Liver (tissue), 9 donors: ENCODE data around the gene ANXA7. TPM values are rescaled to one million over a fixed set of nuclear protein-coding genes. Genes with fewer than 3 reads are reported as not detected.
"Not testable (repeated sequence)": the region's sequence is repeated elsewhere in the genome, so short reads cannot be mapped to it uniquely, and the experiment has no call there.

Experiments used
- DNase-seq: peaks from one replicate; pipeline ENCODE4 v3.0.0-alpha.2; 2017; ENCODE audit warnings: low spot score
- H3K27ac ChIP-seq, 2 donors: one replicate each; pipeline ENCODE4 v1.7.0; 2013; ENCODE audit warnings: inconsistent platforms in 2 of 2, low read length in 2 of 2, control low read depth in 1 of 2, low read depth in 1 of 2, mild to moderate bottlenecking in 1 of 2
- H3K27me3 ChIP-seq, 4 donors: one replicate each; pipeline versions ENCODE4 v1.6.1 to v1.7.0; 2013; ENCODE audit warnings: low read length in 3 of 4, inconsistent platforms in 1 of 4, mild to moderate bottlenecking in 1 of 4, moderate library complexity in 1 of 4; ENCODE audit not compliant: control insufficient read depth in 4 of 4, insufficient read depth in 4 of 4
- H3K36me3 ChIP-seq, 4 donors: one replicate each; pipeline versions ENCODE4 v1.6.1 to v1.7.0; 2013; ENCODE audit warnings: low read length in 3 of 4, mild to moderate bottlenecking in 3 of 4, low read depth in 1 of 4, moderate library complexity in 1 of 4; ENCODE audit not compliant: control insufficient read depth in 4 of 4, insufficient read depth in 3 of 4
- H3K4me1 ChIP-seq, 4 donors: one replicate each; pipeline versions ENCODE4 v1.6.1 to v1.7.0; 2013; ENCODE audit warnings: low read length in 3 of 4, mild to moderate bottlenecking in 3 of 4, moderate library complexity in 1 of 4; ENCODE audit not compliant: control insufficient read depth in 4 of 4, insufficient read depth in 4 of 4
- H3K4me3 ChIP-seq, 3 donors: one replicate each; pipeline versions ENCODE4 v1.6.1 to v1.7.0; 2013; ENCODE audit warnings: low read length in 3 of 3, control low read depth in 1 of 3, low read depth in 1 of 3, mild to moderate bottlenecking in 1 of 3
- H3K9ac ChIP-seq, 2 donors: one replicate each; pipeline ENCODE4 v1.7.0; 2013; ENCODE audit warnings: low read length in 2 of 2, mild to moderate bottlenecking in 2 of 2, moderate library complexity in 2 of 2, control low read depth in 1 of 2, low read depth in 1 of 2
- H3K9me3 ChIP-seq, 4 donors: one replicate each; pipeline versions ENCODE4 v1.6.1 to v1.7.0; 2013; ENCODE audit warnings: low read length in 3 of 4; ENCODE audit not compliant: control insufficient read depth in 4 of 4
- CTCF ChIP-seq: fragments of 150-350 bp; IDR thresholded peaks from 2 replicates; pipeline ENCODE4 v1.5.1; 2017; ENCODE audit warnings: improper control_type of control experiment, low read depth, low read length; ENCODE audit not compliant: missing input control
- EGR1 ChIP-seq, 2 donors: IDR thresholded peaks; 2 replicates each; pipeline ENCODE4 v1.6.1; 2016 to 2018; ENCODE audit warnings: antibody characterized with exemption in 2 of 2, low read depth in 2 of 2
- FOXA1 ChIP-seq: IDR thresholded peaks from 2 replicates; pipeline ENCODE4 v1.6.1; 2016; ENCODE audit warnings: antibody characterized with exemption
- FOXA2 ChIP-seq: IDR thresholded peaks from 2 replicates; pipeline ENCODE4 v1.6.1; 2016; ENCODE audit warnings: antibody characterized with exemption
- GABPA ChIP-seq, 2 donors: IDR thresholded peaks in 1 of 2; conservative IDR thresholded peaks in 1 of 2; 2 replicates each; pipeline ENCODE4 v1.6.1; 2016; ENCODE audit warnings: antibody characterized with exemption in 2 of 2, mild to moderate bottlenecking in 1 of 2, moderate library complexity in 1 of 2
- HNF4A ChIP-seq, 2 donors: conservative IDR thresholded peaks; 2 replicates each; pipeline ENCODE4 v1.6.1; 2016; ENCODE audit warnings: antibody characterized with exemption in 2 of 2, mild to moderate bottlenecking in 2 of 2
- JUND ChIP-seq, 2 donors: IDR thresholded peaks; 2 replicates each; pipeline ENCODE4 v1.6.1; 2016; ENCODE audit warnings: antibody characterized with exemption in 2 of 2
- MAX ChIP-seq: IDR thresholded peaks from 2 replicates; pipeline ENCODE4 v1.6.1; 2016; ENCODE audit warnings: antibody characterized with exemption
- NR2F2 ChIP-seq: IDR thresholded peaks from 2 replicates; pipeline ENCODE4 v1.6.1; 2016; ENCODE audit warnings: antibody characterized with exemption
- TAF1 ChIP-seq: conservative IDR thresholded peaks from 2 replicates; pipeline ENCODE4 v1.6.1; 2016; ENCODE audit warnings: antibody characterized with exemption, mild to moderate bottlenecking
- ZBTB33 ChIP-seq: IDR thresholded peaks from 2 replicates; pipeline ENCODE4 v1.6.1; 2016; ENCODE audit warnings: antibody characterized with exemption
- WGBS: extraction: QIAGEN DNeasy Blood & Tissue Kit; methylation state at CpG from one replicate; pipeline ENCODE4 v1.1.7; 2013; 5-methylcytosine and 5-hydroxymethylcytosine counted together
- polyA plus RNA-seq, 2 donors: library from polyadenylated mRNA; stranded (reverse) in 1 of 2; unstranded in 1 of 2; fragments of 200-250 nt in 1 of 2; fragments of >200 nt in 1 of 2; fragmentation: Nextera tagmentation in 1 of 2; extraction: Ambion mirVana in 1 of 2; gene quantifications; one replicate each; pipeline versions ENCODE4 v1.2.1 to v1.2.3, GENCODE V29; 2013 to 2015
- total RNA-seq, 2 donors: library from RNA; depleted of rRNA; stranded (reverse); fragments of >200 nt; gene quantifications; one replicate each; pipeline ENCODE4 v1.2.3, GENCODE V29; 2014
- donor health status: healthy.
- donor health status: healthy.
- donor health status: healthy.
- donor health status: healthy.
- donor health status: healthy.

ANXA7 gene
- total and polyA plus RNA-seq, 4 donors = 71.6 to 93.4 (median 90.0) TPM

GRCh38 chr10:73399063-73399462 is 14.8 kb downstream of the ANXA7 start:
- no peak for DNase-seq
- Histone ChIP-seq H3K9ac (no peak overlapping the region), H3K36me3 (peaks cover 9 to 37% (median 23%) of the 10 kb centered on the region in 4 donors), H3K9me3 (no peaks in the 10 kb centered on the region), H3K4me1 (no peaks in the 10 kb centered on the region), H3K27me3 (no peaks in the 10 kb centered on the region), H3K27ac (no peak overlapping the region), H3K4me3 (no peak overlapping the region)
- TF ChIP-seq FOXA1 = no peak
- no peak for TF ChIP-seq GABPA (IDR thresholded peaks at IDR 0.05 in 1 of 2, conservative IDR thresholded peaks at IDR 0.05 in 1 of 2)
- 90% methylated on average over 4 of the region's 4 CpGs for WGBS

- TF ChIP-seq FOXA2 (no peak), HNF4A (conservative IDR thresholded peaks at IDR 0.05) (no peak), TAF1 (no peak), FOXA1 (no peak), CTCF (no peak), MAX (no peak), NR2F2 (no peak), EGR1 (IDR thresholded peaks at IDR 0.05; ENCODE audit: low read depth in 2 of 2) (no peak)
- H3K36me3 ChIP-seq = peaks cover 9 to 37% (median 23%) of the 10 kb centered on the region in 4 donors
Observed at GRCh38 chr10:73398024-73398423, 15.8 kb downstream of the ANXA7 start.

GRCh38 chr10:73394325-73394724 is 19.5 kb downstream of the ANXA7 start:
- not testable (repeated sequence) for H3K27ac ChIP-seq, H3K27me3 ChIP-seq, H3K4me3 ChIP-seq, DNase-seq, H3K4me1 ChIP-seq, H3K9ac ChIP-seq, H3K9me3 ChIP-seq
- peaks cover 14 to 50% (median 30%) of the 10 kb centered on the region in 4 donors for H3K36me3 ChIP-seq
- 98% methylated on average over 3 of the region's 4 CpGs for WGBS

More at GRCh38 chr10:73398024-73398423, 15.8 kb downstream of the ANXA7 start:
- Histone ChIP-seq H3K9me3 (no peaks in the 10 kb centered on the region), H3K4me1 (no peaks in the 10 kb centered on the region), H3K4me3 (no peak overlapping the region), H3K27me3 (no peaks in the 10 kb centered on the region), H3K27ac (no peak overlapping the region), H3K9ac (no peak overlapping the region)
- DNase-seq = no peak
- WGBS = 98% methylated on average over 6 of the region's 6 CpGs

GRCh38 chr10:73388228-73388627 is 25.6 kb downstream of the ANXA7 start:
- Histone ChIP-seq H3K36me3 (peaks cover 16 to 56% (median 49%) of the 10 kb centered on the region in 4 donors), H3K27ac (no peak overlapping the region), H3K9me3 (no peaks in the 10 kb centered on the region), H3K4me1 (no peaks in the 10 kb centered on the region), H3K27me3 (no peaks in the 10 kb centered on the region), H3K4me3 (no peak overlapping the region), H3K9ac (no peak overlapping the region)
- WGBS = 90% methylated on average over 4 of the region's 4 CpGs
- TF ChIP-seq FOXA1 (no peak), JUND (IDR thresholded peaks at IDR 0.05) (no peak), ZBTB33 (no peak), FOXA2 (no peak)
- DNase-seq = no peak
